ENCODE data around the gene S1PR2.
A peak's percentile ranks its signal among the peaks of the same experiment; 100 is the strongest.

The S1PR2 gene, protein sequence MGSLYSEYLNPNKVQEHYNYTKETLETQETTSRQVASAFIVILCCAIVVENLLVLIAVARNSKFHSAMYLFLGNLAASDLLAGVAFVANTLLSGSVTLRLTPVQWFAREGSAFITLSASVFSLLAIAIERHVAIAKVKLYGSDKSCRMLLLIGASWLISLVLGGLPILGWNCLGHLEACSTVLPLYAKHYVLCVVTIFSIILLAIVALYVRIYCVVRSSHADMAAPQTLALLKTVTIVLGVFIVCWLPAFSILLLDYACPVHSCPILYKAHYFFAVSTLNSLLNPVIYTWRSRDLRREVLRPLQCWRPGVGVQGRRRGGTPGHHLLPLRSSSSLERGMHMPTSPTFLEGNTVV

DNA sequence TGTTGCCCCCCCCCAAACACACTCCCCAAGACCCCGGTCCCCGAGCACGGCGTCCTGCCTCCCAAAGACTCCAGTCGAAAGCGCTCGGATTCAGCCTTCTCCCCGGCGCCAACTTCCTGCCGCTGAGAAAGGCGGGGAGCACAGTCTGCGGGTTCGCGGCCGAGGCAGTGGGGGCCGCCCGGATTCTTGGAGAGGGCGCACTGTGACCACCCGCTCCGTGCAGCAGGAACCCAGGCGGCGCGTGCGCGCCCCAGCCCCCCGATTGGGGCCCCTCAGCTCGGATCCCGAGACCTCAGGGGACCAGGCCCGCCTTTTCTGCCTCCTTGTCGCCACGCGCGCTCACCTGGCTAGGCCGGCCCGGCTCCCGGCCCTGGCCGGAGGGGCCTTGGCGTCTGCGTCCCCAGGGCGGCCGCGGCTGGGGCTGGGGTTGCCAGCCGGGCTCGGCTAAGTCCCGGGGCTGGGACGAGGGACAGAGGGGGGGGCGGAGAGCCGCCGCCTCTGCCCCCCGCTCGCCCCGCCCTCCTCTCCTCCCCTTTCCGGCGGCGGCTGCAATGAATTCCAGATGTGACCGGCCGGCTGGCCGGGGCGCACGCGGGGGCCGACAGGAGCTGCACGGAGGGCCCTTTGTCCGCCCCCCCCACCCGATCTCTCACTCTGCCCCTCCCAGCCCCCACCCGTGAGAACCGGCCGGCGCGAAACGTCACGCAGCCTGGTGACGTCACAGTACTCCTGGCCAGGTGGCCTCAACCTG is at the start of gene S1PR2:
S1PR2 (minus strand) TSS at position 471 of the 751 bp plus-strand sequence. CDS start 6,426 bp downstream, outside the sequence.
- DNase-seq: peak; percentile 5

DNA sequence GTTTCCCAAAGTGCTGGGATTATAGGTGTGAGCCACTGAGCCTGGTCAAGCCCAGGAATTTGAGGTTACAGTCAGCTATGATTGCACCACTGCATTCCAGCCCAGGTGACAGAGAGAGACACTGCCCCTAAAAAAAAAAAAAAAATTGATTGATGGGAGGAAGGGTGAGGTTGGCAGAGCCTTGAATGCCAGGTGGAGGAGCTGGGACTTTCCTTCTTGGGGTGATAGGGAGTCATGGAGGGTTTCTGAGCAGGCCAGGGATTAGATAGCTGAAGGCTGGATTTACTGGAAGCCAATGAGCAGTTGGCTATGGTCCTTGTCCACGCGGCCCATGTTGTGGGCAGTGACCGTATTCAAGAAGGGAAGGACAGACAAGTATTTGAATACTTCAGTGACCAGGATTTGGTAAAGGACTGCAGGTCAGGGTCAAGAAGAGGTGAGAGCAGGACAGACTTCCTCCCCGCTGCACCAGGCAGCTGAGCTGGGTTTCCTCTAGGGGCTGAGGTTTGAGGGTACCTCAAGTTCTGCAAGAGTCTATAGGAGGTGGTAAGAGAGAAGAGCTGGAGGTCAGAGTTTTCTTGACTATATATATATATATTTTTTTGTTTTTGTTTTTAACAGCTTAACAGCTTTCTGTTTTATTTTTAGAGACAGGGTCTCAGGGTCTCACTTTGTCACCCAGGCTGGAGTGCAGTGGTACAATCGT is 48.8 kb upstream of the S1PR2 start:
- no peak for DNase-seq

DNA sequence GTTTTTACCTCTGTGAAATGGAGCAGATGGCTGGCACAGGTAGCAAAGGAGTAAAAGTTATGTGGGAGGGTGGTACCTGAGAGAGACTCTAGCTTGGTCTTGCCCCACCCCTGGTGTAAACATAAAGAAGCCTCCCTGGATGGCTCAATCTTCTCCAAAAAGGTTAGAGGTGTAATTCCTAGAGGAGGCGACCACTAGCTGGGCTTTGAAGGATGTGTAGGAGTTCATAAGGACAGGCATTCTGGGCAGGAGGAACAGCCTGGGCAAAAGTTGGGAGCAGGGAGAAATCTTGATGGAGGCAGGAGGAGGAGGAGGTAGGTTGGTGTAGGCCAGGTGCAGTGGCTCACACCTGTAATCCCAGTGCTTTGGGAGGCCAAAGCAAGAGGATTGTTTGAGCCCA is 47.8 kb upstream of the S1PR2 start:
- DNase-seq: no peak

DNA sequence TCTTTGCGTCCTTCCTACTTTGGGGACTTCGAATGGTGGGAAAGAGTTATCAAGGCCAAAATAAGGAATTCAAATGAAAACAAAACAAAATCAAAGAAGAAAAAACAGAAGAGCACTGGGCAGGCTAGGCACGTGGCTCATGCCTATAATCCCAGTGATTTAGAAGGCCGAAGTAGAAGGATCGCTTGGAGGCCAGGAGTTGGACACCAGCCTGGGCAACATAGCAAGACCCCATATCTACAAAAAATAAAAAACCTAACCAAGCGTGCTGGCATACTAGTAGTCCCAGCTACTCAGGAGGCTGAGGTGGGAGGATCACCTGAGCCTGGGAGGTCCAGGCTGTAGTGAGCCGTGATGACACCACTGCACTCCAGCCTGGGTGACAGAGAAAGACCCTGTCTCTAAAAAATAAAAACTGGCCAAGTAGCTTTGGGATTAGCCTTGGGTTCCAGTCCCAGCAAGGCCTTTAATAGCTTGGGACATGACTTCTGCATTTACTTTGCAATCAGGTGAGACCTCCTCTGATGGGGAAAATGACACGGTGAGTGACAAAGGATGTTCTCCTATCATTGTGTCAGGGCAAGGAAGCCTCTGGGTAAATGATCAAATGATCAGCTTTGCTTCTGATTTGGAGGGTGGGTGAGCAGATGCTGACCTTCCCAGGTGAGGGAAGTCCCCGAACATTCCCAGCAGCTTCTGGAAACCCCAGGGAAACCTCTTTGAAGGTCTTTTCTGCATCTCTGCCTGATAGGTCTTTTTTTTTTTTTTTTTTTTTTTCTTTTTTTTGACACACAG is 46.9 kb upstream of the S1PR2 start:
- no peak for DNase-seq

DNA sequence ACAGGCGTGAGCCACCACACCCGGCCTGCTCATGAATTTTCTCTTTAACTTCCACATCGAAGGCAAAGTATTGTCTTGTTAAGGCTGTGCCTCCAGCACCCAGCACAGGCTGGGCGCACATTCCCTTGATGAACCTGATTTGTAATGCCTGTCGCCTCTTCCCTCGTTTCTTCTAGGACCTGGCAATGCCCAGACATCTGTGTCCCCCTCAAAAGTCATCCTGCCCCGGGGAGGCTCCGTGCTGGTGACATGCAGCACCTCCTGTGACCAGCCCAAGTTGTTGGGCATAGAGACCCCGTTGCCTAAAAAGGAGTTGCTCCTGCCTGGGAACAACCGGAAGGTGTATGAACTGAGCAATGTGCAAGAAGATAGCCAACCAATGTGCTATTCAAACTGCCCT is 43.5 kb upstream of the S1PR2 start:
- no peak for DNase-seq

DNA sequence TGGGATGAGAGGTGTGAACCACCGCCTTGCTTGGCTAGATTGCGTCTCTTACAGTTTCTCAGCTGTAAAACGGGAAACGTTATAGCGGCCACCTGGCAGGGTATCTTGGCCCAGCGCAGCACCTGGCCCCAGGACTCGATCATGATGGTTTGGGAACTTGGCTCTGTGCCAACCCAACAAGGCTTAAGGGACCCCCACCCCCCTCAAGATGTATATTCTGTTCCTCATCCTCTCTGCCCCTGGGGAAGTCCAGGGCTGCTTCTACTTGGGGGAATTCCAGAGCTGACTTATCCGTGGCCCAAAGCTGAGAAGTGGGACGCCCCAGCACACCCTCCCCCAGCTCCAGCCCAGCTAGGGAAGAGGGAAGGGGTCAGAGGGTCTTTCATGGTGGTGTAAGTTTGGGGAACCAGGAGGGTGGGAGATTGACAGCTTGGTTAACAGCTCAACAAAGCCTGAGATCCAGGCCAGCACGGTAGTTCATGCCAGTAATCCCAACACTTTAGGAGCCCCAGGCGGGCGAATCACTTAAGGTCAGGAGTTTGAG is 40.5 kb upstream of the S1PR2 start:
- no peak for DNase-seq

DNA sequence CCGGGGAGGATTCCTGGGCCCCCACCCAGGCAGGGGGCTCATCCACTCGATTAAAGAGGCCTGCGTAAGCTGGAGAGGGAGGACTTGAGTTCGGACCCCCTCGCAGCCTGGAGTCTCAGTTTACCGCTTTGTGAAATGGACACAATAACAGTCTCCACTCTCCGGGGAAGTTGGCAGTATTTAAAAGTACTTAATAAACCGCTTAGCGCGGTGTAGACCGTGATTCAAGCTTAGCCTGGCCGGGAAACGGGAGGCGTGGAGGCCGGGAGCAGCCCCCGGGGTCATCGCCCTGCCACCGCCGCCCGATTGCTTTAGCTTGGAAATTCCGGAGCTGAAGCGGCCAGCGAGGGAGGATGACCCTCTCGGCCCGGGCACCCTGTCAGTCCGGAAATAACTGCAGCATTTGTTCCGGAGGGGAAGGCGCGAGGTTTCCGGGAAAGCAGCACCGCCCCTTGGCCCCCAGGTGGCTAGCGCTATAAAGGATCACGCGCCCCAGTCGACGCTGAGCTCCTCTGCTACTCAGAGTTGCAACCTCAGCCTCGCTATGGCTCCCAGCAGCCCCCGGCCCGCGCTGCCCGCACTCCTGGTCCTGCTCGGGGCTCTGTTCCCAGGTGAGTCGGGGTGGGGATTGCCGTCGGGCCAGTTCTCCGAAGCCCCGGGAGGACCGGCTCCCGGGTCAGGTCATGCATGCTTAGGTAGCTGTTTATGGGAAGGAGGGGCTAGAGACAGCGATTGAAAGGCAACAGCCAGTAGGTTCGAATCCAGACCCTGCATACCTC is 39.7 kb upstream of the S1PR2 start, which contains the start of gene ICAM1:
ICAM1 (plus strand) TSS at position 505 of the 779 bp plus-strand sequence; CDS start at position 545, 40 bp downstream.
- DNase-seq: no peak

DNA sequence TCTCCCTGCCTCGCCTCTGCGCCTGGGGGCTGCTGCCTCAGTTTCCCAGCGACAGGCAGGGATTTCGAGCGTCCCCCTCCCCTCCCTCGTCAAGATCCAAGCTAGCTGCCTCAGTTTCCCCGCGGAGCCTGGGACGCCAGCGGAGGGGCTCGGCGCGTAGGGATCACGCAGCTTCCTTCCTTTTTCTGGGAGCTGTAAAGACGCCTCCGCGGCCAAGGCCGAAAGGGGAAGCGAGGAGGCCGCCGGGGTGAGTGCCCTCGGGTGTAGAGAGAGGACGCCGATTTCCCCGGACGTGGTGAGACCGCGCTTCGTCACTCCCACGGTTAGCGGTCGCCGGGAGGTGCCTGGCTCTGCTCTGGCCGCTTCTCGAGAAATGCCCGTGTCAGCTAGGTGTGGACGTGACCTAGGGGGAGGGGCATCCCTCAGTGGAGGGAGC is 39.1 kb upstream of the S1PR2 start:
- no peak for DNase-seq

DNA sequence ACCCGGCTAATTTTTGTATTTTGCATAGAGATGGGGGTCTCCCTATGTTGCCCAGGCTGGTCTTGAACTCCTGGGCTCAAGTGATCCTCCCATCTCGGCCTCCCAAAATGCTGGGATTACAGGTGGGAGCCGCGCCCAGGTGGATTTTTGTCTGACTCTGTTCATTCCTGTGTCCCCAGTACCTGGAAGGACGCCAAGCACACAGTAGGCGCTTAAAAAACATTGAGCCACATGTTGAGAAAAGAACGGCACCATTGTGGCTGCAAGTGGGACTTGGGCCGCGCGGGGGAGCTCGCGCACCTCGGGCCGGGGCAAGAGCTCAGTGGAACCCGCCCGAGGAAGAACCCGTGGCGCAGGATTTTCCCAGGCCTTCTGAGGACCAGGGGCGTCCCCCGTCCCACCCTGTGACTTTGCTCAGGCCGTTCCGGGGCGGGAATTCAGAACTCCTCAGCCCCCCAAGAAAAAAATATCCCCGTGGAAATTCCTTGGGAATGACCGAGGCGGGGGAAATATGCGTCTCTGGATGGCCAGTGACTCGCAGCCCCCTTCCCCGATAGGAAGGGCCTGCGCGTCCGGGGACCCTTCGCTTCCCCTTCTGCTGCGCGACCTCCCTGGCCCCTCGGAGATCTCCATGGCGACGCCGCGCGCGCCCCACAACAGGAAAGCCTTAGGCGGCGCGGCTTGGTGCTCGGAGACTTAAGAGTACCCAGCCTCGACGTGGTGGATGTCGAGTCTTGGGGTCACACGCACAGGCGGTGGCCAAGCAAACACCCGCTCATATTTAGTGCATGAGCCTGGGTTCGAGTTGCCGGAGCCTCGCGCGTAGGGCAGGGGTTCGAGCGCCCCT is 38.4 kb upstream of the S1PR2 start:
- no peak for DNase-seq

DNA sequence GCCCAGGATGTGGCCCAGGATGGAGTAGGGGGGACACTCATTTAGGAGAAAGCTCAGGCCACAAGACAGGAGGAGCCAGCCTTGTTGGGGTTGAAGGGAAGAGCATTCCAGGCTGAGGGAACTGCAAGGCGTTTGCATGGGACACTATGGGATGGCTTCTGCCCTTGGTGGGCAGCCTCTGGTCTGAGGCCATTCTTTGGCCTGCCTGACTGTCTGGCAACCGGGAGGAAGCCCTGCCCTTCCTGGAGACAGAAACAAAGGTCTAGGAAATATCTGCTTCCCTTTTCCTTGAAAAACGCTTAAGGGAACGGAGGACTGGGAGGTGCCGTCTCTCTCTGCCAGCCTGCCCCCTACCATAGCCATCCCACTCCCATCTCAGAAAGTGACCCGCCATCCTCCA is 36.9 kb upstream of the S1PR2 start:
- DNase-seq: no peak

DNA sequence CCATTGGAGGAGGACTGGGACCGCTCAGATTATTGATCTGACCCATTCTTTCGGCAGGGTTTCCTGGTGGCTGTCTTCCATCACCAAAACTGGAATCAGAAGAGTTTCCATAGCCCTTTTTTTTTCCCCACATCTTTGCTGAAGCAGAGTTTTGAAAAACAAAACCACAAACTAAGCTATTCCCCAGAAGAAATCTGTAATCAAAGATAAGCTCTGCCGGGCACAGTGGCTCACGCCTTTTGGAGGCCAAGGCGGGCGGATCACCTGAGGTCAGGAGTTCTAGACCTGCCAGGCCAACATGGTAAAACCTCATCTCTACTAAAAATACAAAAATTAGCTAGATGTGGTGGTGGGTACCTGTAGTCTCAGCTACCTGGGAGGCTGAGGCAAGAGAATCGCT is 35.6 kb upstream of the S1PR2 start:
- no peak for DNase-seq

DNA sequence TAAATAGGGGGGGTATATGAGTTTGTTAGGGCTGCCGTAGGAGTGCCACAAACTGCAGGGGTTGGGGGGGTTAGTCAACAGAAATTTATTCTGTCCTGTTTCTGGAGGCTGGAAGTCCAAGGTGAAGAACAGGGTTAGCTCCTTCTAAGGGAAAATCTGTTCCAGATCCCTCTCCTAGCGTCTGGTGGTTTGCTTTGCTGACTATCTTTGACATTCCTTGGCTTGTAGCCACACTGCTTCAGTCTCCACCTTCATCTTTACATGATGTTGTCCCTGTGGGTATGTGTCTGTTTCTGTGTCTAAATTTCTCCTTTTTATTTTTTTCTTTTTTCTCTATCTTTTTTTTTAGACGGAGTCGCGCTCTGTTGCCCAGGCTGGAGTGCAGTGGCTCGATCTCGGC is 31.6 kb upstream of the S1PR2 start:
- no peak for DNase-seq

DNA sequence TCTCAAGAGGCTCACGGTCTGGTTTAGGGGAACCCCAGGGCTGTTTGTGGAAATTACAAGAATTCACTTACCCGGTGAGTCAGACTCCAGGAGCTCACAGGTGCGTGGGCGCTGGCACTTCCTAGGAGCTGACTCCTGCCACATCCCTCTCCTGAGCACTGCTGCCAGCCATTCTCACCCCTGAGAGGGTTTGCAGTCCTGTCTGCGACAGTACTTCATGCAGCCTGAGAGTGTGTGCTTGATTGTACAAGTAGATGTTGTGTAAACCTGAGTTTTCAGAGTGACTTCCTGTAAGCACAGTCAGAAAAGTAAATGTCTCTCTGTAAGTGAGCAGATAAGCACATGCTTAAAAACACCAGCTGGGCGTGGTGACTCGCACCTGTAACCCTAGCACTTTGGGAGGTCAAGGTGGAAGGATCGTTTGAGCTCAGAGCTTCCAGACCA is 29.0 kb upstream of the S1PR2 start:
- no peak for DNase-seq

DNA sequence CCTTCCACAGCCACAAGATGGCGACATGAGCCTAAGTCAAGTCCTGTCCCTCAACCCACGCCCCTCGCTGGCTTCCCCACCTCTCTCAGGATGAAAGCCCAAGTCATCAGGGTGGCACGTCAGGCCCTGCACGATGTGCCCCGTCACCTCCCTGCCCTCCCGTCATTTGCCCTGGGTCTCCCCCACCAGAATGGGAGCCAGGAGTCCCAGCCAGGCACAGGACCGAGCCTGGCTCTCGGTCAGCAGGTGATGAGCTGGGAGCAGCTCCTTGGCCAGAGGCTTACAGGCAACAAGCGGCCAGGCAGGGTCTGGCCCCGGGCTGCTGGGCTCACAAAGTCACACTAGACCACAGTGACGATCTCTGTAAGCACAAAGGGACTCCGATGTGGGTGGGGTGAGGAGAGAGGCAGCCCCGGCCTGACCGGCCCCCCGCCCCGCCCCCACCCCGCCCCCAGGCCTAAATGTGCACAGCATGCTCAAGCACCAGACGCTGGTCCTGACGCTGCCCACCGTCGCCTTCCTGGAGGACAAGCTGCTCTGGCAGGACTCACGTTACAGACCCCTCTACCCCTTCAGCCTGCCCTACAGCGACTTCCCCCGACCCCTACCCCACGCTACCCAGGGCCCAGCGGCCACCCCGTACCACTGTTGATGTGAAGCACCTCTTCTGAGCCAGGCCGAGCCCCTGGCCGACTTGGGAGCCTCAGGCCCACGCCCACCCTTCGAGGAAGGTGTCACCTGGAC is 28.2 kb upstream of the S1PR2 start:
- peak; percentile 13 for DNase-seq

DNA sequence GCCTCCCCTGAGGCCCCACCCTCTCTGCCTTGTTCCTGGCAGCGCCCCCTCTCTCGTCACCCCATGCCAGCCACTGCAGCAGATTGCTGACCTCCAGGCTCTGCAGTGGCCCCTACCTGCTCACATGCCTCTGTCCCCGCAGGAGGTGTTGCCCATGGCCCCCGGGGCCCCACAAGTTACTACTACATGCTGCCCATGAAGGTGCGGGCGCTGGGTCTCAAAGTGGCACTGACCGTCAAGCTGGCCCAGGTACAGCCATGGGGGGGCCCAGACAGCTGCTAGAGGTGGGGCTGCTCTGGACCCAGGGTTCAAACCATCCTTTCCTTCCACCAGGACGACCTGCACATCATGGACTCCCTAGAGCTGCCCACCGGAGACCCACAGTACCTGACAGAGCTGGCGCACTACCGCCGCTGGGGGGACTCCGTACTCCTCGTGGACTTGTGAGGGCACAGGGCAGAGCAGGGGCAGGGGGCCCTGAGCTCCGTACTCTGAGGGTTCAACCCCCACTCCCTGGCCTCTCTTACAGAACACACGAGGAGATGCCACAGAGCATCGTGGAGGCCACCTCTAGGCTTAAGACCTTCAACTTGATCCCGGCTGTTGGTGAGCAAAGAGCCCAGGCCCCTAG is 27.1 kb upstream of the S1PR2 start:
- no peak for DNase-seq

DNA sequence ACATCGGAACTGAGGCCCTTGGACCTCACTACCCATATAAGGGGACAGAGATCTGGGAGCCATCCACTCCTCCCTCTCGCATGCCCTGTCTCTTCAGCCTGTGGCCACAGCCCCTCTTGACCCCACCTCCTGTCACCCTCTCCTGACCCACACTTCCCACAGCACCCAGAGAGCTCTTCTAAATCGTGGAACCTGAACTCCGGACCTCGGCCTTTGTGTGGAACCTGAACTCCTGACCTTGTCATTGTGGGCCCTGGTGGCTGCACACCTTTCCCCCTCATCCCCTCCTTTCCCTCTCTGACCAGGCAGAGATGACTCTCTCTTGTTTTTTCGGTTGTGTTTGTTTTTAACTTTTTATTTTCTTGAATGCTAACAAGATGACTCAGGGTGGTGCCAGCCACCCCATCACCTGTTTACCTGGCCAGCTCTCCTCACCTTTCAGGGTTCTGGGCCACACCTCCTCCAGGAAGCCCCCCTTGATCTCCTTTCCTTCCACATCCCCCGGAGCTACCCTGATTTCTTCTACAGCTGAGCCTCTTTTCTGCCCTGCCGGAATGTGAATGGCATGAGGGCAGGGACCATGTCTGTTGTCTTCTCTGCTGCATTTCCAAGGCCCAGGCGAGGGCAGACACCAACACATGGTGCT is 26.0 kb upstream of the S1PR2 start:
- no peak for DNase-seq

DNA sequence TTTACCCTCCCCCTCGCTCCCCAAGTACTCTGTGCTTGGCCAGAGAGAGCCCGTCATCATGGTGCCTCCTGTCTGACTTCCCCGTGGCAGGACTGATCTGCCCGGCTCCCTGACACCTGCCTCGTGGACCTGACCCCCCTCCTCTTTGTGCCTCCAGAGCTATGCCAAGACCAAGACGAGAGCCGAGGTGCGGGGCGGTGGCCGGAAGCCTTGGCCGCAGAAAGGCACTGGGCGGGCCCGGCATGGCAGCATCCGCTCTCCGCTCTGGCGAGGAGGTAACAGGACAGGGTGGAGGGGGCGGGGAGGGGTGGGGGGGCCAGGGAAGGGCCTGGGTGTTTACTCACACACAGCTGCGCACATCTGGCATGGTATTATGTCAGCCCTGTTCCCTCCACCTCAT is 25.4 kb upstream of the S1PR2 start:
- no peak for DNase-seq

DNA sequence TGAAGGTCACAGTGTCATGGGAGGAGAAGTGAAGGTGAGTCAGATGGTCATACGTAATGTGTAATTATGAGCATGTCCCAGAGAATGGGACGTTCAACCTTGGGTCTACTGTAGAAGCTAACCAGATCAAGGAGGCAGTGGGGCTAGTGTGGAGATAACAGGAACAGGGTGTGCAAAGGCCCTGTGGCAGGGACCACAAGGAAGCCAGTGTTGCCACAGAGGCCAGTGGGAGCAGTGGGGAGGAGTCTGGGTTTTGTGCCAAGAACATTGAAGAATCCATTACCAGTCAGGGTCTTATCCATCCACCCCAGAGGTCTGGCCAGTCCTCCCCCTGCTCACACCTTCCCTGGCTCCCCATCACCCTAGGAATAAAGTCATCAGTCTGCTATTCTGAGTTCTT is 24.2 kb upstream of the S1PR2 start:
- DNase-seq: no peak

DNA sequence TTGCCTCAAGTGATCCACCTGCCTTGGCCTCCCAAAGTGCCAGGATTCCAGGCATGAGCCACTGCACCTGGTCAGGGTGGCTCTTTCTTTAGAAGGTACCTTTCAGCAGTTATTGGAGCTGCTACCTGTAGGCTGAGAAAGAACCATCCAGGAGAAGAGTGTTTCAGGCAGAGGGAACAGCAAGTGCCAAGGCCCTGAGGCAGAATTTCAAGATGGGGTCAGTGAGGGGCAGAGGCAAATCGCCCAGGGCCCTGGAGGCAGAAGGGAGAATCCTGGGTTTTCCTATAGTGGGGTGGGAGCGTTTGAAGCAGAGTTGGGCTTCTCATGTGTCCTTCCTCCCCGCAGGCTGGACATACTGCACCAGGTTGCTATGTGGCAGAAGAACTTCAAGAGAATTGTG is 23.1 kb upstream of the S1PR2 start:
- DNase-seq: no peak
